GM12878 (cell line): ENCODE data around the gene TRIM28.

Source experiments
- ATF7 ChIP-seq: fragments of 450-650 bp; IDR thresholded peaks from 2 replicates; pipeline ENCODE4 v1.6.1; 2016; ENCODE audit warnings: low read depth, mild to moderate bottlenecking
- BCL3 ChIP-seq: IDR thresholded peaks from 2 replicates; pipeline ENCODE4 v1.6.1; 2011; ENCODE audit warnings: borderline replicate concordance, low read depth, mild to moderate bottlenecking, moderate library complexity, low read length; ENCODE audit not compliant: insufficient read depth, poor library complexity, severe bottlenecking
- BRCA1 ChIP-seq: IDR thresholded peaks from 2 replicates; pipeline ENCODE4 v1.6.1; 2011; ENCODE audit warnings: low read depth, low read length, improper control_type of control experiment
- CEBPB ChIP-seq, 2 experiments: fragments of 150-350 bp in 1 of 2; IDR thresholded peaks; 2 replicates each; pipeline ENCODE4 v1.6.1; 2012 to 2014; ENCODE audit warnings: low read depth in 2 of 2, low read length in 2 of 2, borderline replicate concordance in 1 of 2, inconsistent platforms in 1 of 2
- HCFC1 ChIP-seq: fragments of 150-350 bp; IDR thresholded peaks from 2 replicates; pipeline ENCODE4 v1.6.1; 2014; ENCODE audit warnings: low read length
- NFYB ChIP-seq: IDR thresholded peaks from 2 replicates; pipeline ENCODE4 v1.6.1; 2011; ENCODE audit warnings: low read depth, mild to moderate bottlenecking, low read length, improper control_type of control experiment, moderate library complexity; ENCODE audit not compliant: insufficient read depth
- PKNOX1 ChIP-seq: fragments of 450-650 bp; IDR thresholded peaks from 2 replicates; pipeline ENCODE4 v1.6.1; 2016; ENCODE audit warnings: mild to moderate bottlenecking
- POLR2AphosphoS5 ChIP-seq: IDR thresholded peaks from 2 replicates; pipeline ENCODE4 v1.6.1; 2011; ENCODE audit warnings: mild to moderate bottlenecking, low read length, inconsistent platforms
- TAF1 ChIP-seq: IDR thresholded peaks from 2 replicates; pipeline ENCODE4 v1.6.1; 2011; ENCODE audit warnings: mild to moderate bottlenecking, low read depth, low read length, borderline replicate concordance
- TBL1XR1 ChIP-seq: IDR thresholded peaks from 2 replicates; pipeline ENCODE4 v1.6.1; 2012; ENCODE audit warnings: low read depth, low read length, improper control_type of control experiment
- TCF3 ChIP-seq: IDR thresholded peaks from 2 replicates; pipeline ENCODE4 v1.6.1; 2012; ENCODE audit warnings: low read depth, mild to moderate bottlenecking, low read length, borderline replicate concordance; ENCODE audit not compliant: insufficient read depth
- YBX1 ChIP-seq: fragments of 450-650 bp; IDR thresholded peaks from 2 replicates; pipeline ENCODE4 v1.6.1; 2016; ENCODE audit warnings: antibody characterized with exemption
- TF ChIP-seq, protein P1 (sequence below), 3 experiments: IDR thresholded peaks in 2 of 3; conservative IDR thresholded peaks in 1 of 3; 2 replicates each; pipeline ENCODE4 v1.5.1; 2011; ENCODE audit warnings: low read depth in 3 of 3, low read length in 3 of 3, mild to moderate bottlenecking in 3 of 3, control low read depth in 2 of 3, moderate library complexity in 2 of 3, inconsistent platforms in 1 of 3, mixed read lengths in 1 of 3; ENCODE audit not compliant: control insufficient read depth in 2 of 3, insufficient read depth in 1 of 3; ENCODE audit errors: extremely low read depth in 1 of 3

DNA sequence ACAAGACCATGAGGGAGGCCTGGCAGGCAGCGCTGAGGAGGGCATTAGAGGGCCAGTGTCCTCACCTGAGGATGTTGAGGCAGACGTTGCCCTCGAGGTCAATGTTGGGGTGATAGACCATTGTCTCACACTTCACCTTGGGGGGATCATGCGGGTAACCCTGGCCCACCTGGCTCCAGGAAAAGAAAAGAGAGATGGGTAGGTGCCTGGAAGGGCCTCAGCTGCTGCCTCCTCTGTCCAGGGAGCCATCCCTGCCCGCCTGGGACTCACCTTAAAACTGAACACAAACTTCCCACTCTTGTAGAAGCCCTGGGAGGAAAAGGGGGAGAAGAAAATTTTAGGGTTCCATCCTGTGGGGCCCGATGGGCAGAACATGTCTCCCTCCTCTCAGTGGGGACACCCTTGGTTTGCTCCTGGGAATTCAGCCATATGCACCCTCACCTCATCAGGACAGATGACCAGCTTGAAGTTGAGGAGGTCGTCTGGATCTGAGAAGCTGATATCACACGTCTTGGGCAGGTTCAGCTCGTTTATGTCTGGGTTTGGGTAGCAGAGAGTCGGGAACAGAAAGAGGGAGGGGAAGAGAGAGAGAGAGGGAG, 12.9 kb downstream of the TRIM28 start:
- TF ChIP-seq TBL1XR1 = no peak
- no peak for TF ChIP-seq HCFC1
- no peak for TF ChIP-seq ATF7
- TF ChIP-seq CEBPB (IDR thresholded peaks at IDR 0.05; ENCODE audit: borderline replicate concordance in 1 of 2, low read depth in 2 of 2, low read length in 2 of 2) = no peak
- TF ChIP-seq, protein P1, sequence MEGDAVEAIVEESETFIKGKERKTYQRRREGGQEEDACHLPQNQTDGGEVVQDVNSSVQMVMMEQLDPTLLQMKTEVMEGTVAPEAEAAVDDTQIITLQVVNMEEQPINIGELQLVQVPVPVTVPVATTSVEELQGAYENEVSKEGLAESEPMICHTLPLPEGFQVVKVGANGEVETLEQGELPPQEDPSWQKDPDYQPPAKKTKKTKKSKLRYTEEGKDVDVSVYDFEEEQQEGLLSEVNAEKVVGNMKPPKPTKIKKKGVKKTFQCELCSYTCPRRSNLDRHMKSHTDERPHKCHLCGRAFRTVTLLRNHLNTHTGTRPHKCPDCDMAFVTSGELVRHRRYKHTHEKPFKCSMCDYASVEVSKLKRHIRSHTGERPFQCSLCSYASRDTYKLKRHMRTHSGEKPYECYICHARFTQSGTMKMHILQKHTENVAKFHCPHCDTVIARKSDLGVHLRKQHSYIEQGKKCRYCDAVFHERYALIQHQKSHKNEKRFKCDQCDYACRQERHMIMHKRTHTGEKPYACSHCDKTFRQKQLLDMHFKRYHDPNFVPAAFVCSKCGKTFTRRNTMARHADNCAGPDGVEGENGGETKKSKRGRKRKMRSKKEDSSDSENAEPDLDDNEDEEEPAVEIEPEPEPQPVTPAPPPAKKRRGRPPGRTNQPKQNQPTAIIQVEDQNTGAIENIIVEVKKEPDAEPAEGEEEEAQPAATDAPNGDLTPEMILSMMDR (IDR thresholded peaks at IDR 0.05 in 2 of 3, conservative IDR thresholded peaks at IDR 0.05 in 1 of 3; ENCODE audit: control insufficient read depth in 2 of 3, extremely low read depth in 1 of 3, insufficient read depth in 1 of 3, low read depth in 3 of 3, low read length in 3 of 3) = no peak
- no peak for TF ChIP-seq TAF1
- no peak for TF ChIP-seq TCF3
- TF ChIP-seq YBX1 = no peak
- TF ChIP-seq POLR2AphosphoS5 = no peak
- no peak for TF ChIP-seq BCL3
- TF ChIP-seq BRCA1 = no peak
- TF ChIP-seq PKNOX1 = no peak
- no peak for TF ChIP-seq NFYB
